Neural cell (in vitro differentiated cells): ENCODE results near the gene CANT1. TPM values are rescaled to one million over a fixed set of nuclear protein-coding genes. Genes with fewer than 3 reads are reported as not detected.

Experiments used
- H2AFZ ChIP-seq: fragments of 200-600, 300-800 bp; sonication (generic), shearing (Covaris generic); 2 replicates; pipeline ENCODE4 v1.6.0; 2014; ENCODE audit warnings: low read depth, mild to moderate bottlenecking, antibody characterized with exemption, low read length, moderate library complexity
- H3F3A ChIP-seq: fragments of 200-600 bp; shearing (Covaris generic); 2 replicates; pipeline ENCODE4 v1.6.1; 2016; ENCODE audit warnings: mild to moderate bottlenecking, moderate library complexity, mixed read lengths, antibody characterized with exemption, low read length; ENCODE audit not compliant: insufficient read depth, poor library complexity, severe bottlenecking
- H3K27ac ChIP-seq: fragments of 200-600, 300-800 bp; sonication (generic), shearing (Covaris generic); 2 replicates; pipeline ENCODE4 v1.5.1; 2014; ENCODE audit warnings: mild to moderate bottlenecking, low read length, moderate library complexity
- H3K27me3 ChIP-seq: fragments of 300-800, 200-600 bp; sonication (generic), shearing (Covaris generic); 2 replicates; pipeline ENCODE4 v1.6.0; 2014; ENCODE audit warnings: mild to moderate bottlenecking, low read depth, low read length, moderate library complexity; ENCODE audit not compliant: insufficient read depth
- H3K36me3 ChIP-seq: fragments of 300-800, 200-600 bp; sonication (generic), shearing (Covaris generic); 2 replicates; pipeline ENCODE4 v1.5.1; 2014; ENCODE audit warnings: mild to moderate bottlenecking, antibody characterized with exemption, low read length, moderate library complexity; ENCODE audit not compliant: insufficient read depth
- H3K4me2 ChIP-seq: fragments of 300-800, 200-600 bp; sonication (generic), shearing (Covaris generic); 2 replicates; pipeline ENCODE4 v1.6.0; 2014; ENCODE audit warnings: mild to moderate bottlenecking, low read length
- H3K4me3 ChIP-seq: fragments of 300-800, 200-600 bp; sonication (generic), shearing (Covaris generic); 2 replicates; pipeline ENCODE4 v1.5.1; 2014; ENCODE audit warnings: mild to moderate bottlenecking, low read length, moderate library complexity
- H3K79me2 ChIP-seq: fragments of 200-600 bp; shearing (Covaris generic); replicated peaks from 2 replicates; pipeline ENCODE4 v1.6.0; 2014; ENCODE audit warnings: mild to moderate bottlenecking, low read length, moderate library complexity; ENCODE audit not compliant: insufficient read depth
- H3K9ac ChIP-seq: fragments of 300-800, 200-600 bp; sonication (generic), shearing (Covaris generic); 2 replicates; pipeline ENCODE4 v1.6.1; 2016; ENCODE audit warnings: mild to moderate bottlenecking, low read length, mixed read lengths
- H3K9me2 ChIP-seq: fragments of 200-600 bp; shearing (Covaris generic); 2 replicates; pipeline ENCODE4 v1.6.1; 2016; ENCODE audit warnings: mild to moderate bottlenecking, low read length, mixed read lengths; ENCODE audit not compliant: insufficient read depth
- H3K9me3 ChIP-seq: fragments of 200-600, 300-800 bp; sonication (generic), shearing (Covaris generic); 2 replicates; pipeline ENCODE4 v1.6.1; 2016; ENCODE audit warnings: mild to moderate bottlenecking, mixed run types, low read length, moderate library complexity, mixed read lengths
- H4K20me1 ChIP-seq: fragments of 200-600 bp; shearing (Covaris generic); 2 replicates; pipeline ENCODE4 v1.6.1; 2016; ENCODE audit warnings: mild to moderate bottlenecking, mixed run types; ENCODE audit not compliant: insufficient read depth
- CTCF ChIP-seq: fragments of 450-650 bp; IDR thresholded peaks from 2 replicates; pipeline ENCODE4 v1.5.1; 2014; ENCODE audit warnings: antibody characterized with exemption, mild to moderate bottlenecking, moderate library complexity; ENCODE audit not compliant: poor library complexity, severe bottlenecking
- EP300 ChIP-seq: fragments of 450-650 bp; conservative IDR thresholded peaks from 2 replicates; pipeline ENCODE4 v1.6.1; 2014; ENCODE audit warnings: antibody characterized with exemption, mild to moderate bottlenecking, moderate library complexity; ENCODE audit not compliant: poor library complexity, severe bottlenecking
- EZH2 ChIP-seq: fragments of 200-600, 300-800 bp; shearing (Covaris generic), sonication (generic); IDR thresholded peaks from 2 replicates; pipeline ENCODE4 v1.6.1; 2014; ENCODE audit warnings: antibody characterized with exemption, low read length, borderline replicate concordance, mild to moderate bottlenecking; ENCODE audit not compliant: insufficient read depth, poor library complexity, severe bottlenecking
- MXI1 ChIP-seq: fragments of 450-650 bp; conservative IDR thresholded peaks from 2 replicates; pipeline ENCODE4 v1.6.1; 2014; ENCODE audit warnings: antibody characterized with exemption, mild to moderate bottlenecking; ENCODE audit not compliant: poor library complexity, severe bottlenecking
- POLR2AphosphoS5 ChIP-seq: IDR thresholded peaks from 2 replicates; pipeline ENCODE4 v1.6.1; 2012
- RAD21 ChIP-seq: fragments of 450-650 bp; conservative IDR thresholded peaks from 2 replicates; pipeline ENCODE4 v1.6.1; 2014; ENCODE audit warnings: antibody characterized with exemption, mild to moderate bottlenecking, moderate library complexity
- REST ChIP-seq: IDR thresholded peaks from 2 replicates; pipeline ENCODE4 v1.6.1; 2012; ENCODE audit warnings: borderline replicate concordance
- SMC3 ChIP-seq: fragments of 450-650 bp; conservative IDR thresholded peaks from 2 replicates; pipeline ENCODE4 v1.6.1; 2014; ENCODE audit warnings: antibody characterized with exemption, mild to moderate bottlenecking, moderate library complexity; ENCODE audit not compliant: poor library complexity
- TAF1 ChIP-seq: IDR thresholded peaks from 2 replicates; pipeline ENCODE4 v1.6.1; 2012; ENCODE audit warnings: low read depth
- polyA plus RNA-seq: library from polyadenylated mRNA; depleted of rRNA; stranded (reverse); fragments of >200 nt; gene quantifications from 2 replicates; pipeline ENCODE4 v1.2.3, GENCODE V29; 2014

The CANT1 gene
- polyA plus RNA-seq, 1 donor from 2014 or later = 17.7 TPM

- Histone ChIP-seq H2AFZ (no peak overlapping the region), H3K4me3 (no peak overlapping the region), H3K36me3 (no peaks in the 10 kb centered on the region), H3K79me2 (no peaks in the 10 kb centered on the region), H3K27me3 (no peaks in the 10 kb centered on the region), H3K27ac (no peak overlapping the region), H3K4me2 (no peak overlapping the region), H3K9me2 (no peaks in the 10 kb centered on the region), H3K9me3 (no peaks in the 10 kb centered on the region), H4K20me1 (no peaks in the 10 kb centered on the region), H3F3A (no peaks in the 10 kb centered on the region), H3K9ac (no peak overlapping the region)
- TF ChIP-seq RAD21 = no peak
- TF ChIP-seq EP300 = no peak
- no peak for TF ChIP-seq TAF1
These were observed 43.3 kb downstream of the CANT1 start for GRCh38 chr17:78966123-78966813.

GRCh38 chr17:78965491-78965924, 44.1 kb downstream of the CANT1 start:
- no peak overlapping the region for H3K27ac ChIP-seq
- H3K27me3 ChIP-seq = no peaks in the 10 kb centered on the region
- H3K9me3 ChIP-seq = no peaks in the 10 kb centered on the region
- H3F3A ChIP-seq = no peaks in the 10 kb centered on the region
- H3K79me2 ChIP-seq = no peaks in the 10 kb centered on the region
- H2AFZ ChIP-seq = no peak overlapping the region
- H3K4me3 ChIP-seq = no peak overlapping the region
- no peaks in the 10 kb centered on the region for H3K9me2 ChIP-seq
- H3K4me2 ChIP-seq = no peak overlapping the region
- no peak for TF ChIP-seq SMC3
- TF ChIP-seq TAF1 = no peak
- TF ChIP-seq EZH2 = no peak
- TF ChIP-seq POLR2AphosphoS5 = no peak
- TF ChIP-seq MXI1 = no peak
- TF ChIP-seq CTCF = no peak
- no peak for TF ChIP-seq REST
- no peak for TF ChIP-seq EP300
- TF ChIP-seq RAD21 = no peak
- H3K9ac ChIP-seq = no peak overlapping the region
- no peaks in the 10 kb centered on the region for H4K20me1 ChIP-seq
- no peaks in the 10 kb centered on the region for H3K36me3 ChIP-seq
